ENCODE measurements around the gene STPG1.

Gene STPG1

GRCh38 chr1:24455272-24455671 lies 41.7 kb upstream of the STPG1 start:
- Histone ChIP-seq H3K79me2 (no peaks in the 10 kb centered on the region), H3K27me3 (ENCODE audit: control insufficient read depth, insufficient read depth, low read length) (no peaks in the 10 kb centered on the region), H3K4me3 (ENCODE audit: low read depth, low read length) (no peak overlapping the region), H2AFZ (no peak overlapping the region), H3K4me1 (peaks cover 14% of the 10 kb centered on the region), H3K4me2 (ENCODE audit: low read length) (no peak overlapping the region), H3K27ac (no peak overlapping the region), H3K9me3 (ENCODE audit: control insufficient read depth, low read length) (no peaks in the 10 kb centered on the region), H3K9ac (no peak overlapping the region), H3K36me3 (ENCODE audit: control insufficient read depth, insufficient read depth, low read length) (no peaks in the 10 kb centered on the region)
- no peak for TF ChIP-seq CTCF (IDR thresholded peaks at IDR 0.05)

GRCh38 chr1:24454673-24455072 lies 41.1 kb upstream of the STPG1 start:
- H3K79me2 ChIP-seq = no peaks in the 10 kb centered on the region
- TF ChIP-seq CTCF (IDR thresholded peaks at IDR 0.05) = no peak
- no peak overlapping the region for H3K4me3 ChIP-seq (ENCODE audit: low read depth, low read length)
- no peak overlapping the region for H2AFZ ChIP-seq
- H3K27ac ChIP-seq = no peak overlapping the region
- no peaks in the 10 kb centered on the region for H3K36me3 ChIP-seq (ENCODE audit: control insufficient read depth, insufficient read depth, low read length)
- H3K9me3 ChIP-seq (ENCODE audit: control insufficient read depth, low read length) = no peaks in the 10 kb centered on the region
- peaks cover 14% of the 10 kb centered on the region for H3K4me1 ChIP-seq
- H3K4me2 ChIP-seq (ENCODE audit: low read length) = no peak overlapping the region
- H3K27me3 ChIP-seq (ENCODE audit: control insufficient read depth, insufficient read depth, low read length) = no peaks in the 10 kb centered on the region
- H3K9ac ChIP-seq = no peak overlapping the region

GRCh38 chr1:24452922-24453485 lies 39.4 kb upstream of the STPG1 start:
- H3K27me3 ChIP-seq (ENCODE audit: control insufficient read depth, insufficient read depth, low read length) = no peaks in the 10 kb centered on the region
- H3K4me2 ChIP-seq (ENCODE audit: low read length) = no peak overlapping the region
- no peak for TF ChIP-seq CTCF (IDR thresholded peaks at IDR 0.05)
- no peak overlapping the region for H3K9ac ChIP-seq
- H2AFZ ChIP-seq = no peak overlapping the region
- H3K36me3 ChIP-seq (ENCODE audit: control insufficient read depth, insufficient read depth, low read length) = no peaks in the 10 kb centered on the region
- no peaks in the 10 kb centered on the region for H3K9me3 ChIP-seq (ENCODE audit: control insufficient read depth, low read length)
- H3K79me2 ChIP-seq = no peaks in the 10 kb centered on the region
- no peak overlapping the region for H3K4me3 ChIP-seq (ENCODE audit: low read depth, low read length)
- peaks cover 6% of the 10 kb centered on the region for H3K4me1 ChIP-seq
- no peak overlapping the region for H3K27ac ChIP-seq

GRCh38 chr1:24451746-24452145 lies 38.2 kb upstream of the STPG1 start:
- H3K79me2 ChIP-seq = no peaks in the 10 kb centered on the region
- H3K4me3 ChIP-seq (ENCODE audit: low read depth, low read length) = no peak overlapping the region
- TF ChIP-seq CTCF (IDR thresholded peaks at IDR 0.05) = no peak
- no peak overlapping the region for H3K27ac ChIP-seq
- no peak overlapping the region for H2AFZ ChIP-seq
- H3K36me3 ChIP-seq (ENCODE audit: control insufficient read depth, insufficient read depth, low read length) = no peaks in the 10 kb centered on the region
- H3K4me2 ChIP-seq (ENCODE audit: low read length) = no peak overlapping the region
- no peaks in the 10 kb centered on the region for H3K4me1 ChIP-seq
- H3K9me3 ChIP-seq (ENCODE audit: control insufficient read depth, low read length) = no peaks in the 10 kb centered on the region
- no peak overlapping the region for H3K9ac ChIP-seq
- H3K27me3 ChIP-seq (ENCODE audit: control insufficient read depth, insufficient read depth, low read length) = no peaks in the 10 kb centered on the region

GRCh38 chr1:24450857-24451397 lies 37.3 kb upstream of the STPG1 start:
- no peaks in the 10 kb centered on the region for H3K27me3 ChIP-seq (ENCODE audit: control insufficient read depth, insufficient read depth, low read length)
- no peaks in the 10 kb centered on the region for H3K79me2 ChIP-seq
- no peak overlapping the region for H3K27ac ChIP-seq
- no peak overlapping the region for H3K9ac ChIP-seq
- H3K4me2 ChIP-seq (ENCODE audit: low read length) = no peak overlapping the region
- H3K4me1 ChIP-seq = no peaks in the 10 kb centered on the region
- H2AFZ ChIP-seq = no peak overlapping the region
- H3K9me3 ChIP-seq (ENCODE audit: control insufficient read depth, low read length) = no peaks in the 10 kb centered on the region
- H3K4me3 ChIP-seq (ENCODE audit: low read depth, low read length) = no peak overlapping the region
- no peak for TF ChIP-seq CTCF (IDR thresholded peaks at IDR 0.05)
- H3K36me3 ChIP-seq (ENCODE audit: control insufficient read depth, insufficient read depth, low read length) = no peaks in the 10 kb centered on the region
